Ascending aorta (tissue), 2 donors: ENCODE data around the gene CACNB1. TPM values are rescaled to one million over a fixed set of nuclear protein-coding genes. Genes with fewer than 3 reads are reported as not detected.
A peak's percentile ranks its signal among the peaks of the same experiment; 100 is the strongest.

Source experiments
- DNase-seq, 2 donors: peaks; one replicate each; pipeline ENCODE4 v3.0.0-alpha.2; 2019; ENCODE audit warnings: low spot score in 2 of 2
- H3K27ac ChIP-seq, 2 donors: fragments of 200-600 bp; sonication (generic); one replicate each; pipeline ENCODE4 v1.5.1; 2016 to 2017; ENCODE audit warnings: mild to moderate bottlenecking in 1 of 2
- H3K27me3 ChIP-seq: fragments of 200-600 bp; sonication (generic); one replicate; pipeline ENCODE4 v1.5.1; 2017
- H3K36me3 ChIP-seq, 2 donors: fragments of 200-600 bp; sonication (generic); one replicate each; pipeline ENCODE4 v1.5.1; 2016
- H3K4me1 ChIP-seq, 2 donors: fragments of 200-600 bp; sonication (generic); one replicate each; pipeline ENCODE4 v1.5.1; 2016 to 2017; ENCODE audit warnings: mild to moderate bottlenecking in 1 of 2
- H3K4me3 ChIP-seq, 2 donors: fragments of 200-600 bp; sonication (generic); one replicate each; pipeline ENCODE4 v1.5.1; 2016 to 2017; ENCODE audit warnings: mild to moderate bottlenecking in 1 of 2
- H3K9me3 ChIP-seq, 2 donors: fragments of 200-600 bp; sonication (generic); one replicate each; pipeline ENCODE4 v1.5.1; 2016
- CTCF ChIP-seq, 3 experiments: fragments of 200-600 bp in 2 of 3; fragments of 450-650 bp in 1 of 3; sonication (generic) in 2 of 3; IDR thresholded peaks; one replicate each; pipeline ENCODE4 v1.5.1; 2016 to 2019; ENCODE audit warnings: antibody characterized with exemption in 3 of 3, mild to moderate bottlenecking in 1 of 3, moderate library complexity in 1 of 3
- intact Hi-C: fragments of 100-400 bp; cut with DNase I; formaldehyde crosslinking; loops from one replicate; pipeline ENCODE4 v1.15.1; 2023
- total RNA-seq: library from RNA; depleted of rRNA; stranded (reverse); fragments of >200 nt; gene quantifications from one replicate; pipeline ENCODE4 v1.1.0, GENCODE V29; 2016

The CACNB1 gene
- 9.6 TPM for total RNA-seq

- peaks cover 27 to 64% of the 10 kb centered on the region in 2 donors for H3K4me1 ChIP-seq
- intact Hi-C loops: loop anchor here (5.0 kb wide), 3 partner anchors 35 to 265 kb away; partner anchors contain the start of genes CDK12 and FBXL20
- TF ChIP-seq CTCF (IDR thresholded peaks at IDR 0.05): no peak
These were observed at the start of gene CACNB1 for GRCh38 chr17:39197380-39198185. CACNB1 (minus strand) TSS chr17:39197669; CDS start chr17:39197495, 174 bp downstream.

GRCh38 chr17:39246274-39246673, 48.8 kb upstream of the CACNB1 start:
- intact Hi-C loops: no loop called here

More at GRCh38 chr17:39197380-39198185, at the start of gene CACNB1:
- H3K27me3 ChIP-seq: no peaks in the 10 kb centered on the region
- peak within 1 kb of the TSS; percentile 84 to 90 for H3K4me3 ChIP-seq
- no peaks in the 10 kb centered on the region for H3K9me3 ChIP-seq
- peaks cover 22 to 29% of the 10 kb centered on the region in 2 donors for H3K36me3 ChIP-seq
- peak in 1 of 2 donors; percentile 87 for DNase-seq
- H3K27ac ChIP-seq: peak within 1 kb of the TSS; percentile 92 to 98

GRCh38 chr17:39244600-39245570, 47.4 kb upstream of the CACNB1 start:
- TF ChIP-seq CTCF (IDR thresholded peaks at IDR 0.05): peak; percentile 81 to 94 (median 89)
- no peaks in the 10 kb centered on the region for H3K36me3 ChIP-seq
- H3K9me3 ChIP-seq: no peaks in the 10 kb centered on the region
- H3K27me3 ChIP-seq: no peaks in the 10 kb centered on the region
- H3K4me1 ChIP-seq: peaks cover 0 to 4% of the 10 kb centered on the region in 2 donors
- intact Hi-C loops: loop anchor here (1.0 to 2.0 kb wide), 2 partner anchors 38 to 50 kb away; no protein-coding TSS in a partner anchor
- H3K4me3 ChIP-seq: no peak overlapping the region
- DNase-seq: peak in 1 of 2 donors; percentile 95
- no peak overlapping the region for H3K27ac ChIP-seq

More at GRCh38 chr17:39246274-39246673, 48.8 kb upstream of the CACNB1 start:
- H3K27me3 ChIP-seq: no peaks in the 10 kb centered on the region
- peaks cover 0 to 4% of the 10 kb centered on the region in 2 donors for H3K4me1 ChIP-seq
- no peak overlapping the region for H3K27ac ChIP-seq
- H3K9me3 ChIP-seq: no peaks in the 10 kb centered on the region
- H3K4me3 ChIP-seq: no peak overlapping the region
- DNase-seq: no peak
- no peaks in the 10 kb centered on the region for H3K36me3 ChIP-seq
- no peak for TF ChIP-seq CTCF (IDR thresholded peaks at IDR 0.05)

- no peak for DNase-seq
- Histone ChIP-seq H3K4me1 (peaks cover 0 to 4% of the 10 kb centered on the region in 2 donors), H3K4me3 (no peak overlapping the region), H3K36me3 (no peaks in the 10 kb centered on the region), H3K9me3 (no peaks in the 10 kb centered on the region), H3K27me3 (no peaks in the 10 kb centered on the region), H3K27ac (no peak overlapping the region)
- intact Hi-C loops: loop anchor here (1.0 to 2.0 kb wide), 2 partner anchors 37 to 49 kb away; no protein-coding TSS in a partner anchor
- no peak for TF ChIP-seq CTCF (IDR thresholded peaks at IDR 0.05)
These were observed 46.6 kb upstream of the CACNB1 start for GRCh38 chr17:39244016-39244599.

- intact Hi-C loops: no loop called here
- H3K27ac ChIP-seq: no peak overlapping the region
These were observed 45.7 kb upstream of the CACNB1 start for GRCh38 chr17:39243155-39243554.

More at GRCh38 chr17:39243155-39243554, 45.7 kb upstream of the CACNB1 start:
- Histone ChIP-seq H3K4me1 (peaks cover 0 to 9% of the 10 kb centered on the region in 2 donors), H3K36me3 (no peaks in the 10 kb centered on the region), H3K4me3 (no peak overlapping the region), H3K27me3 (no peaks in the 10 kb centered on the region), H3K9me3 (no peaks in the 10 kb centered on the region)
- no peak for TF ChIP-seq CTCF (IDR thresholded peaks at IDR 0.05)
- DNase-seq: no peak
